ENCODE data around the gene TSPO. TPM values are rescaled to one million over a fixed set of nuclear protein-coding genes. Genes with fewer than 3 reads are reported as not detected.

The TSPO gene
- total and polyA plus RNA-seq, 7 donors: 35.8 to 148 (median 69.9) TPM

DNA sequence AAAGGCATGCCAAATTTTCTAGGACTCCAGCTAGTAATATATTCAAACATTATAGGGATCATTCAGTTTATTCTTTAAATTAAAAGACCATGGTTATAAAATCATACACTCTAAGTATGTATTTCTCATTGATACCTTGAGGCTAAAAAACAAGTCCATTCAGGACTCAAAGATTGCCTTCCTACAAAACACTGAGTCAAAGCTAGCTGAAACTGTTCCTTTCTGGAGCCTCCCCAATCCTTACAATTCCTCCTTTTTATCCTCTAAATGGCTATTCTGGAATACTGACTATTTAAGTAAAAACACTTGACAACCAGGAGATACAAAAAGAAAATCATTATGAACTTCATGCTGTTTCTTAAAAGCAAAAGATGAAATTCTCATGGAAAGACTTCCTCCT lies 40.5 kb downstream of the TSPO start:
- no peak overlapping the region for H3K4me3 ChIP-seq
- TF ChIP-seq, protein P1, sequence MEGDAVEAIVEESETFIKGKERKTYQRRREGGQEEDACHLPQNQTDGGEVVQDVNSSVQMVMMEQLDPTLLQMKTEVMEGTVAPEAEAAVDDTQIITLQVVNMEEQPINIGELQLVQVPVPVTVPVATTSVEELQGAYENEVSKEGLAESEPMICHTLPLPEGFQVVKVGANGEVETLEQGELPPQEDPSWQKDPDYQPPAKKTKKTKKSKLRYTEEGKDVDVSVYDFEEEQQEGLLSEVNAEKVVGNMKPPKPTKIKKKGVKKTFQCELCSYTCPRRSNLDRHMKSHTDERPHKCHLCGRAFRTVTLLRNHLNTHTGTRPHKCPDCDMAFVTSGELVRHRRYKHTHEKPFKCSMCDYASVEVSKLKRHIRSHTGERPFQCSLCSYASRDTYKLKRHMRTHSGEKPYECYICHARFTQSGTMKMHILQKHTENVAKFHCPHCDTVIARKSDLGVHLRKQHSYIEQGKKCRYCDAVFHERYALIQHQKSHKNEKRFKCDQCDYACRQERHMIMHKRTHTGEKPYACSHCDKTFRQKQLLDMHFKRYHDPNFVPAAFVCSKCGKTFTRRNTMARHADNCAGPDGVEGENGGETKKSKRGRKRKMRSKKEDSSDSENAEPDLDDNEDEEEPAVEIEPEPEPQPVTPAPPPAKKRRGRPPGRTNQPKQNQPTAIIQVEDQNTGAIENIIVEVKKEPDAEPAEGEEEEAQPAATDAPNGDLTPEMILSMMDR (IDR thresholded peaks at IDR 0.05): no peak
- no peak for ATAC-seq
- H3K27me3 ChIP-seq (ENCODE audit: insufficient read depth in 3 of 3, low read length in 2 of 3): peaks cover 0 to 26% (median 0%) of the 10 kb centered on the region in 3 donors
- no peaks in the 10 kb centered on the region for H3K36me3 ChIP-seq (ENCODE audit: insufficient read depth in 1 of 2, low read depth in 1 of 2)
- no peaks in the 10 kb centered on the region for H3K9me3 ChIP-seq
- no peak overlapping the region for H3K27ac ChIP-seq
- intact Hi-C loops (cut with DNase I): no loop called here
- no peaks in the 10 kb centered on the region for H3K4me1 ChIP-seq
- DNase-seq: no peak

DNA sequence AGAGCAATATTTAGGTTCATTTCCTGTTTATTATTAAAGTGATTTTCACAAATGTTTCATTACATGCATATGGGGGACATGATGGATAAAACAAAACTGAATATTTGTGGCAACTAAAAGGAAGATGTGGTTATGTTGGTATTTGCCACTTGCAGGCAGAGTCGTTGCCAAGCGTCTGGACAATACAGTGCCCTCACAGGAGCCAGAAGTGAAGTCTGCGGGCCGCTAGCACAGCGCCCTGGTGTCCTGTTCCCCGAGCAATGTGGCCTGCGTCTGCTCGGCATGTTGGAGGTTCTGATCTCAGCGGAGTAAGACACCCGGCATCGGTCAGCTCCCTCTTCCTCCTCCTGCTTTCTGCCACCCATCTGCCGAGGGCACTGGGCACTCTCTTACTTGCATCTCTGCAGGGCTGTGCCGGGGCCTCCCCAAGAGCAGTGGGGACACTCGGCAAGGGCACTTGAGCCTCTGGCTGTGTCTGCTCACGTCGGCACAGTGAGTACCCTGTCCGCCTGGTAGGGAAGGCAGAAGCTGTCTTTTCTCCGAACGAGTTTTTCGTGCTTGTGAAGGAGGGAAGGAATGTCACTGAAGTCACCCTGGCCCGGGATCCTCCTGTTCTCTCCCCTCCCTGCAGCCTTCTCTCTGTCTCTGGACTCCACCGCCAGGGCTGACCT lies 46.0 kb downstream of the TSPO start:
- TF ChIP-seq, protein P1 (IDR thresholded peaks at IDR 0.05): no peak
- DNase-seq (peak in 1 of 2 donors; percentile 8), ATAC-seq (no peak)
- H3K4me3 ChIP-seq: no peak overlapping the region
- H3K9me3 ChIP-seq: no peaks in the 10 kb centered on the region
- no peaks in the 10 kb centered on the region for H3K4me1 ChIP-seq
- no peaks in the 10 kb centered on the region for H3K36me3 ChIP-seq (ENCODE audit: insufficient read depth in 1 of 2, low read depth in 1 of 2)
- 48 to 51% (median 50%) methylated on average over 22 of the region's 22 CpGs for whole genome bisulfite sequencing, 3 donors
- intact Hi-C loops (cut with DNase I): no loop called here
- H3K27ac ChIP-seq: no peak overlapping the region
- H3K27me3 ChIP-seq (ENCODE audit: insufficient read depth in 3 of 3, low read length in 2 of 3): peaks cover 0 to 41% (median 2%) of the 10 kb centered on the region in 3 donors

DNA sequence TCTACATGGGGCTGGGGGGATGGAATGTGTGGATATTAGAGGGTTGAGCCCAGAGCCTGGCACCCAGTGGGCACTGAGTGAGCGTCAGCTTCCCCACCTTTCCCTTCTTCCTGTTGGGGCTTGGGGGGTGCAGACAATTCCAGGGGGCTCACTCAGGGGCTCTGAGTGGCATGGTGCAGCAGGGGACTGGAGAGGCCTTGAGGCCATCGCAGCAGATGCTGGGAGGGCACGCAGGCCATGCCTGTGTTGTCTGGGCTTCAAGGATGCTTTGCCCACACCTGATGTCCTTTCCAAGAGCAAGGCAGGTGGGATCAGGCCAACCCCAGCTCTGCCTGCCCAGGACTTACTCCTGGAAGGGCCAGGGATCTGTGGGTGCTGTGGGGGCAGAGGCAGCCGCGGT lies 46.8 kb downstream of the TSPO start:
- TF ChIP-seq, protein P1 (IDR thresholded peaks at IDR 0.05): no peak
- intact Hi-C loops (cut with DNase I): no loop called here
- no peak for DNase-seq
- Histone ChIP-seq H3K4me3 (no peak overlapping the region), H3K27ac (no peak overlapping the region), H3K4me1 (no peaks in the 10 kb centered on the region), H3K9me3 (no peaks in the 10 kb centered on the region), H3K36me3 (ENCODE audit: insufficient read depth in 1 of 2, low read depth in 1 of 2) (no peaks in the 10 kb centered on the region), H3K27me3 (ENCODE audit: insufficient read depth in 3 of 3, low read length in 2 of 3) (peaks cover 0 to 41% (median 3%) of the 10 kb centered on the region in 3 donors)
- 74 to 88% (median 76%) methylated on average over 5 of the region's 5 CpGs for WGBS, 3 donors
- no peak for ATAC-seq

DNA sequence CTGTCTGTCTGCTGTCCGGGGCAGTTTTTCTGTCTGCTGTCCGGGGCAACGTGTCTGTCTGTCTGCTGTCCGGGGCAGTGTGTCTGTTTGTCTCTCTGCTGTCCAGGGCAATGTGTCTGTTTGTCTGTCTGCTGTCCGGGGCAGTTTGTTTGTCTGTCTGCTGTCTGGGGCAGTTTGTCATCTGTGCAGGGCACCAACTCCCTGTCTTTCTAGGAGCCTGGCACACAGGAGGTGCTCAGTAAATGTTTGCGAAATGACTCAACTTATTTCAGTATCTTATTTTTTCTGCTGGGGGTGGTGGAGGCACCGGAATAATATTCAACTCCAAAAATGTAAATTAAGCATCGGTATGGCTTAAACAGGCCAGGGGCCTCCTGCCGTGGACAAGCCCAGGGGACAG lies 47.6 kb downstream of the TSPO start:
- H3K4me3 ChIP-seq: no peak overlapping the region
- DNase-seq: no peak
- no peak for ATAC-seq
- peaks cover 0 to 41% (median 5%) of the 10 kb centered on the region in 3 donors for H3K27me3 ChIP-seq (ENCODE audit: insufficient read depth in 3 of 3, low read length in 2 of 3)
- no peaks in the 10 kb centered on the region for H3K9me3 ChIP-seq
- 71 to 89% (median 78%) methylated on average over 9 of the region's 9 CpGs for WGBS, 3 donors
- intact Hi-C loops (cut with DNase I): no loop called here
- H3K4me1 ChIP-seq: no peaks in the 10 kb centered on the region
- H3K36me3 ChIP-seq (ENCODE audit: insufficient read depth in 1 of 2, low read depth in 1 of 2): no peaks in the 10 kb centered on the region
- TF ChIP-seq, protein P1 (IDR thresholded peaks at IDR 0.05): no peak
- H3K27ac ChIP-seq: no peak overlapping the region

DNA sequence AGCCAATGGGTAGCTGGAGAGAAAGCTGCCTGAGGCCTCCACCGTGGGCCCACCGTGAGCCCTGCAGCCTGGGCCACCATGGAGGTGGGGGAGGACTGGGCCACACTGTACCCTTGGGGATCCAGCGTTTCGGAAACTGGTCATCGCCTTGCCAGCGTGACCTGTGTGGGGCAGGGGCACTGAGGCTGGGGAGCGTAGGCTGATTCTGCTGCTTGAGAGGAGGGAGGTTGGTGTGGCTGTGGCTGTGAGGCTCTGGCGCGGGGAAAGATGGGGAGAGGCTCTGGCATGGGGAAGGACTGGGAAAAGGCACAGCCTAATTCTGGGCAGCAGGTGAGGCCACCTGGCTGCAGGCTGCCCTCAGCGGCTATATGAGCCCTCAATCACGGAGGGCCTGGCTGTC lies 48.2 kb downstream of the TSPO start:
- DNase-seq: no peak
- no peaks in the 10 kb centered on the region for H3K4me1 ChIP-seq

More for the DNA sequence above, 48.2 kb downstream of the TSPO start:
- TF ChIP-seq, protein P1 (IDR thresholded peaks at IDR 0.05): no peak
- Histone ChIP-seq H3K4me3 (no peak overlapping the region), H3K9me3 (no peaks in the 10 kb centered on the region), H3K27me3 (ENCODE audit: insufficient read depth in 3 of 3, low read length in 2 of 3) (peaks cover 0 to 41% (median 5%) of the 10 kb centered on the region in 3 donors), H3K36me3 (ENCODE audit: insufficient read depth in 1 of 2, low read depth in 1 of 2) (no peaks in the 10 kb centered on the region), H3K27ac (no peak overlapping the region)
- ATAC-seq: no peak
- WGBS, 3 donors: 68 to 77% (median 75%) methylated on average over 11 of the region's 11 CpGs
- intact Hi-C loops (cut with DNase I): no loop called here

Data from psoas muscle (tissue), 8 donors.